HAP-1 (cell line): Measurements from ENCODE around the gene HOXC9.

ENCODE experiments used
- DNase-seq, 2 experiments: peaks; one replicate each; pipeline ENCODE4 v3.0.0-alpha.2; 2016 to 2020; ENCODE audit warnings: low spot score in 2 of 2
- H3K27me3 ChIP-seq: fragments of 250-450 bp; sonication (Bioruptor Pico); 2 replicates; pipeline ENCODE4 v1.5.1; 2020; ENCODE audit warnings: low read depth, mild to moderate bottlenecking, moderate library complexity
- H3K36me3 ChIP-seq: fragments of 250-450 bp; sonication (Bioruptor Pico); replicated peaks from 2 replicates; pipeline ENCODE4 v1.5.1; 2020; ENCODE audit warnings: mild to moderate bottlenecking
- H3K4me1 ChIP-seq: fragments of 250-450 bp; sonication (Bioruptor Pico); 2 replicates; pipeline ENCODE4 v1.5.1; 2020; ENCODE audit warnings: mild to moderate bottlenecking
- H3K4me3 ChIP-seq: fragments of 250-450 bp; sonication (Bioruptor Pico); 2 replicates; pipeline ENCODE4 v1.5.1; 2020; ENCODE audit warnings: mild to moderate bottlenecking, moderate library complexity
- H3K9me3 ChIP-seq: fragments of 250-450 bp; sonication (Bioruptor Pico); 2 replicates; pipeline ENCODE4 v1.5.1; 2020; ENCODE audit warnings: mild to moderate bottlenecking, moderate library complexity
- in situ Hi-C: fragments of 300-500 bp; cut with MboI; formaldehyde crosslinking; loops from 3 replicates; pipeline ENCODE4 v1.14.3; 2020; ENCODE audit warnings: low sequenced_read_pairs, inconsistent platforms, mixed read lengths

The HOXC9 gene

DNA sequence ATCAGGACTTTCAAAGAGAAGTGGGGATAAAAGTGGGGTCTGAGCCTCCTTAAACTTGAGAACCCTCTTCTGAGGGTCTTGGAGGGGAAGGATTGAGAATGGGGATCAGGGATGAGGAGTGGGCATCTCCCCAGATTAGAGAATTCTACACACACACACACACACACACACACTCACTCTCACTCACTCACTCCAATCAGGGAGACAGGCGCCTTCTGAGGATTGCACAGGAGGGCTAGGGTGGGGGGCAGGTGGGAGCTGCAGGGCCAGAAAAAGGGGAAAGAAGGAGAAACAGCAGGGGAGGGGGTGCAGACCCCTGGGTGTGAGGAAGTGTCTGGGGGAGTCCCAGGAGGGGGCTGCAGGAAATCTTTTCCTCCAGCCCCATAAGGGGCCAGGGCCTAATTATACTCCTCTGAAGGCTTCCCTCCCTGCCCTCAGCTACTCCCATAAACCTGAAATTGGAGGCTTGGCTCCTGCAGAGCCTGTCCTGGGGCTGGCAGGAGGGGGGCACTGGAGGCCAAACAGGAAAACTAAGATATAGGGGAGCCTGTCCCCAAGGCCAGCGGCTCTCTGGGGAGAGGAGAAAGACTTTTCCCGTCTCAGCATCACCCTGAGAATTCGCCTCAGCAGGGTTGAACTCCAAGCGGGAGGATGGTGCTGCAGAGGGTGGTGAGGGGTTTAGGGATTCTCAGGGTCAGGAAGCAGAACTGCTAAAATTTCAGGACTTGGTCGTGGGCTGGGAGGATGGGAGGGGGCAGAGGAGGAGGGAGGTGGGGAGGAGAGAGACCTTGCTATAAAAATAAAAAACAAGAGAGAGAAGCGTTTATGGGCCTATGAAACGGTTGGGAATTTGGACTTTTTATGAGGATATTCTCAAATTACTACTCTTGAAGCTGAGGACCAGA, 1.6 kb downstream of the HOXC9 start:
- H3K9me3 ChIP-seq: no peaks in the 10 kb centered on the region
- peaks cover 7% of the 10 kb centered on the region for H3K4me1 ChIP-seq
- H3K27me3 ChIP-seq: peaks cover 17% of the 10 kb centered on the region
- no peaks in the 10 kb centered on the region for H3K36me3 ChIP-seq
- no peak for DNase-seq
- in situ Hi-C loops: no loop called here
- no peak overlapping the region for H3K4me3 ChIP-seq

DNA sequence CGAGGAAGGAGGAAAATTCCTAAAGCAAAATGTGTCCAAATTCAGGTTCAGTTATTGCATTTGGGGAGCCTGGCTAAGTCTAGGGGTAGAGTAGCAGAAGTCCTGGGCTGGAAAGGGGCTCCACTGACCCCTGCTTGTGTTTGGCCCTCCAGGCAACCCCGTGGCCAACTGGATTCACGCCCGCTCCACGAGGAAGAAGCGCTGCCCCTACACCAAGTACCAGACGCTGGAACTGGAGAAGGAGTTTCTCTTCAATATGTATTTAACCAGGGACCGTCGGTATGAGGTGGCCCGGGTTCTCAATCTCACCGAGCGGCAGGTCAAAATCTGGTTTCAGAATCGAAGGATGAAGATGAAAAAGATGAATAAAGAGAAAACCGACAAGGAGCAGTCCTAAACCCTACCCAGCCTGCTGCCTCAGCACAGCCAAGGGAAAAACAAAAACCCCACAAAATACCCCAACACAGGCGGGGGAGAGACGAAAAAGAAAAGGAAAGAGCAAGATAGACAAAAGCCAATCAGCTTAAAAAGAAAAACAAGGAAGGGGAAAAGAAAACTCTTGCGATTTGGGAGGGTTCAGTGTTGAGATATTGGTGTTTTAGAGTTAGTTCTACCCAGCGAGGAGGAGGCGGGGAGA, 2.4 kb downstream of the HOXC9 start:
- in situ Hi-C loops: no loop called here
- DNase-seq: no peak
- Histone ChIP-seq H3K36me3 (no peaks in the 10 kb centered on the region), H3K9me3 (no peaks in the 10 kb centered on the region), H3K4me1 (peaks cover 7% of the 10 kb centered on the region), H3K27me3 (peaks cover 17% of the 10 kb centered on the region), H3K4me3 (no peak overlapping the region)

DNA sequence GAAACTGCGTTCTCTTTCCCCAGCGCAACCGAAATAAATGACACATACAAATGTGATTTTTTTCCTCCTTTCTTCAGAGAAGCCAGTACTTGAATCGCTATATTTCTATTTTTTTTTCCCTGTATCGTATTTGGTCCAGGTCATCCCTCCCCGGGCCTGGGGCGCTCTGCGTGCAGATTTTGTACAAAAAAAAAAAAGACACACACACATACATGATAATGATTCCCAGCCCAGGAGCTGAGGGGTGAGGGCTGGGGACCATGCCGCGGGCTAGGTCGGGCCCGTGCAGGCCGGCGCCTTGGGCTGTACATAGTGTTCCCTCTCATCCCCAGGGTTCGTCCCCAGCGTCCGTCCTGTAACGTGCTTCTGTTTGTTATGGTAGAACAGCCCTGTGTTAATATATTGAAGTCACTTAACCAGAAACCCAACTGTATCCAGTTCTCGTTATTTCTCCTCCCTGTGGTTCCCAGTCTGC, 3.0 kb downstream of the HOXC9 start:
- Histone ChIP-seq H3K4me3 (no peak overlapping the region), H3K36me3 (no peaks in the 10 kb centered on the region), H3K9me3 (no peaks in the 10 kb centered on the region), H3K4me1 (peaks cover 7% of the 10 kb centered on the region), H3K27me3 (peaks cover 17% of the 10 kb centered on the region)
- in situ Hi-C loops: no loop called here
- DNase-seq: no peak

DNA sequence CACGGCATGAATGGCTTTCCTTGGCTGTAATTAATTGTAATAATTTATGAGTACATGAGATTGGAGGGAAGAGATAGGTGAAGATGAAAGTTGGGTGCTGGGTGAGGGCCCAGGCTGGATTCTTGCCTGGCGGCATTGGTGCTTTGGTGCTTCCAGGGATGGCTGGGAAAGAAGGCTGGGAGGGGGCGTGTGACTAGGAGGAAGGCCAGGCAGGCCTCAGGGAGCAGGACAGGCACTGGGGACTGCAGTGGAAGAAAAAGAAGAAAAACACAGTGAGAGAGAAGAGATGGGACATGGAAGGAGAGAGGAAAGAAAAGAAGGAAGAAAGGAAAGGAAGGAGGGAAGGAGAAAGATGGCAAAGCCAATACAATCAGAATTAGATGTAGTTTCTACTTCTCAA, 3.7 kb downstream of the HOXC9 start:
- Histone ChIP-seq H3K27me3 (peaks cover 12% of the 10 kb centered on the region), H3K4me3 (no peak overlapping the region), H3K36me3 (no peaks in the 10 kb centered on the region), H3K9me3 (no peaks in the 10 kb centered on the region), H3K4me1 (peaks cover 7% of the 10 kb centered on the region)
- no peak for DNase-seq
- in situ Hi-C loops: no loop called here

DNA sequence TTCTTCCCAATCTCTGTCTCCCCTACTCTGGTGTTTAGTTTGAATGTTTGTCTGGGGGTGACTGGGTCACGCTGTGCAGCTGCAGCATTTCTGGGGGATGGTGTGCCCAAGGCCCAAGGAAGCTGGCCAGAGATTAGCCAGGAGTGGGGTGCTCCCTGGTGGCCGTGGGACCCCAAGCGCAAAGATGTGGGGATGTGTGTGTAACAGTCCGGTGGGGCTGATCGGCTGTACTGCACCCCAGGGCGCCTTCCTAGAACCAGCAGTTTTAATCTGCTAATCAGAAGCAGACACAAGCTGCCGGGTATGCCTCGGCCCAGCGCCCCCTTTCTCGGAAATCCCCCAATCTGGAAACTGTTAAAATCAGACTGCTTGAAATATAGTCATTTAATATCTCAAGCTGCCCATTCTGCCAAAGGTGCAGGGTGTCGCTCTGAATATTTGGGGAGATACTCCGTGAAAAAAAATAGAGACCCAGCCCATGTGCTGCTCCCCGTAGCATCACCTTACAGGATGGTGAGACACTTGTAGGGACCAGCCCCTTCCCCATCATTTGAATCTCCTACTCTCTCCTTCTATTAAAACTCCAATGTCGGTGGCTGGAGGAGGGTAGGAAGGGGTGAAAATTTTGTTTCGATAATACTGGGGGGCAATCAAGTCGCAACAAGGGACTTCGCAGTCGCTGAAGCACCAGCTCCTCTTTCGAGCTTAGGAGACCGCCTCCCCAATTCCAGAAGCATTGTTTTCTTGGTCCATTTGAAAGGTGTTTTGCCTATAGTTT, 4.3 kb downstream of the HOXC9 start:
- in situ Hi-C loops: no loop called here
- H3K4me3 ChIP-seq: no peak overlapping the region
- DNase-seq: no peak

DNA sequence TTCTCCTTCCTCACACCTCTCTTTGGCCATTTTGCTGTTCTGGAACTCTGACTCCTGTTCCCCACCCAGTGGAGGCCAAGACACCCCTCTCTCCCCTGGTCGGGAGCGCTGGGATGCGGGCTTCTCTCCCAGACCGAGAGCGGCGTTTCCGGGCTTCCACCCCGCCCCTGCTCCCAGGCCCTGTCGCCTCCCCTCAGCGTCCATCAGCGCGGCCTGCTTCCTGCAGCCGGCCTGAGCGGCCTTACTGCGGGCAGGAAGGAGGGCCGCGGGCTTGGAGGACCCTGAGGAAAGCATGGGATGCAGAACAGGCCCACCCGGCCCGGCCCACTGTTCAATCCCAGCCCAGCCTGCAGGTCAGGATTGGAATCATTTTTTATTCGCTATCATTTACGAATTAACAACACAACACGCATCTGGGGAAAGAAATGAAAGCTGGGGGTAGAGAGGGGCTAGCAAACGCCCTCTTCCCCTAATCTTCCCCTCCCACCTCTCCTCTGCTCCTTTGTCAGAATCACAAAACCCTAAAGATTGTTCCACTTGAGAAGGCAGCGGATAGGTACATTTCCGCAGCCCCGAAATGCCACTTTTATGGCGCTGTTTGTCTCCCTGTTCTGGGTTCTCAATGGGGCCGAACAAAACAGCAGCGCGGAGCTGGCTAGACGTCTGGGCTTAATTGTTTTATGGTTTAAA, 5.0 kb downstream of the HOXC9 start:
- no peak for DNase-seq
- H3K4me1 ChIP-seq: peaks cover 13% of the 10 kb centered on the region
- H3K4me3 ChIP-seq: no peak overlapping the region
- peaks cover 8% of the 10 kb centered on the region for H3K27me3 ChIP-seq
- no peaks in the 10 kb centered on the region for H3K9me3 ChIP-seq
- H3K36me3 ChIP-seq: no peaks in the 10 kb centered on the region
- in situ Hi-C loops: loop anchor here (5.0 kb wide), 1 partner anchor 197 kb away; no protein-coding TSS in a partner anchor

More for the DNA sequence above, 4.3 kb downstream of the HOXC9 start:
- H3K27me3 ChIP-seq: peaks cover 12% of the 10 kb centered on the region
- peaks cover 8% of the 10 kb centered on the region for H3K4me1 ChIP-seq
- H3K9me3 ChIP-seq: no peaks in the 10 kb centered on the region
- H3K36me3 ChIP-seq: no peaks in the 10 kb centered on the region

DNA sequence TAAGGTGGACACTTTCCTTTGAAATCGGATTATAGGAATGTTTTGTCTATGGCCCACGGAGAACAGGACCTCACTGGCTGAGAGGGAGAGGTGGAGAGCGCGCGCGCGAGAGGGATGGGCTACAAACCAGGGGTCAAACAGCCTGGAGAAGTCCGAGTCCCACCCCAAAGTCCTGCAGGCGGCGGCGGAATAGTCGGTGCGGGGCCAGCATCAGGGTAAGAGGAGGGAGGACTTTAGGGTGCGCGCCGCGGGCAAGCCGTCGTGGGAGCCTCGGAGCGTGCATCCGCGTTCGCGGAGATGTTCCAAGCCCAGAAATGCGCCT, 5.5 kb downstream of the HOXC9 start:
- H3K4me1 ChIP-seq: peaks cover 16% of the 10 kb centered on the region
- H3K9me3 ChIP-seq: no peaks in the 10 kb centered on the region
- H3K27me3 ChIP-seq: peaks cover 5% of the 10 kb centered on the region; the same call in 1 of the 2 replicates
- in situ Hi-C loops: loop anchor here (5.0 kb wide), 1 partner anchor 197 kb away; no protein-coding TSS in a partner anchor
- peak in 1 of 2 experiments; percentile 50 for DNase-seq
- peak overlapping the region; percentile 6 for H3K4me3 ChIP-seq
- no peaks in the 10 kb centered on the region for H3K36me3 ChIP-seq

DNA sequence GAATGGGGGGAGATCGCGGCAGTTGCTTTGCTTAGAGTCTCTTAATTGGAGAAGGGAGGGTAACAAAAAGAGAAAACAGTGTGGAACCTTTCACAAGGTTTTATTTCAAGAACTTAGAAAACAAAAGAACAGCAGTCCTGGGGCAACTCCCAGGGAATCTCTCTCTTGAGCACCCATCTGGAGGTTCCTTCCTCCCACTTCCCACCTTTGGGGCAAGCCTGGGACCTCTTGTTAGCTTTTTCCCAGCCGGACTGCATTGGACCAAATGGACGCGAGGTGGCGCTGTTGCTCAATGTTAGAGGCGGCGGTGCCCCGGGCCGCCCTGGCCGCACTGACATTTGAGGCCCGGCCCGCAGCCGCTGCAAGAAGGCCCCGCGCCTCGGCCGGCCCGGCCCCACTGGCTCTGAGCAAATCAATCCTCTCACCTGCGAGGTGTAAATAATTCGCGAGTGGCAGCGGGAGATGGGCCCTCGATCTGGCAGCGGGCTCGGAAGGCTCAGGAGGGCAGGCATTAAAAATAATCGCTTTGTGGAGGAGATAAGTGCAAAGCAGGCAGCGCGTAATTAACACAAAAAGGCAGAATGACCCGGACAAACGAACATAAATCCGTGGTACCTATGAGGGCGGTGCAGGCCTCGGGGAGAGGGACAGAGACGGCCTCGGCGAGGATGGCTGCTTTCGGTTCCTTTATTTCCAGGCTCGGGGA, 6.0 kb downstream of the HOXC9 start:
- Histone ChIP-seq H3K27me3 (peaks cover 2% of the 10 kb centered on the region; the same call in 1 of the 2 replicates), H3K4me1 (peaks cover 16% of the 10 kb centered on the region), H3K4me3 (peak overlapping the region; percentile 6), H3K9me3 (no peaks in the 10 kb centered on the region), H3K36me3 (no peaks in the 10 kb centered on the region)
- in situ Hi-C loops: loop anchor here (5.0 kb wide), 1 partner anchor 196 kb away; no protein-coding TSS in a partner anchor
- peak; percentile 72 to 94 for DNase-seq

DNA sequence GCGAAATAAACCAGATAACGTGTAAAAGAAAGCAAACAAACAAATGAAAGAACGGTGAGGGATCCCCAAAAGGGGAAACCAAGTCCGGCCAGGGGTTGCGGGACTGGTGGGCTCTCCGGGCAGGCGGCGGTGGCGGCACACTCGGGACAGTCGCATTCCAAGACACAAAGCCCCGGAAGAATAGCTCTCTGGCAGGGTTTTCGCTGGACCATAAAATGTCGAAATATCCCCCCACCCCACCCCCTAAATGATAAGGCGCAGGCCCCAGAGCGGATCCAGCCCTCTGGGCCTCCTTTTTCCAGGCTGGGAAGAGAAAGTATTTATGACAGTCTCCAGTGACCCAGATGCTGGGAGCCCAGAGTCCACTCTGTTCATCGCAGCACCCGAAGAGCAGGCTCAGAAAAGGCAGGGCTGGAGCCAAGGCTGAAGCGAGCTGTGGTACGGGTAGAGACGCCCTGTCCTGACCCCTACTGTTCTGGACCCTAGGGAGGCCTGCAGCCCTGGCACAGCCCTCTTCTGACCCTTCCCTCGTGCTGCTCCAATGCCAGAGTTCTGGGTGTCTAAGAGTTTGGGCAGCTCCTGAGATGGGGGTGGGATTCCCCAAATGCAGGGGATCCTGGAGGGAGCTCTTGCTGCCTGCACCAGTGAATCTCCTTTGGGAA, 6.7 kb downstream of the HOXC9 start:
- in situ Hi-C loops: loop anchor here (5.0 kb wide), 1 partner anchor 196 kb away; no protein-coding TSS in a partner anchor
- no peak for DNase-seq
- Histone ChIP-seq H3K36me3 (no peaks in the 10 kb centered on the region), H3K9me3 (no peaks in the 10 kb centered on the region), H3K4me3 (no peak overlapping the region), H3K27me3 (no peaks in the 10 kb centered on the region), H3K4me1 (peaks cover 21% of the 10 kb centered on the region)

DNA sequence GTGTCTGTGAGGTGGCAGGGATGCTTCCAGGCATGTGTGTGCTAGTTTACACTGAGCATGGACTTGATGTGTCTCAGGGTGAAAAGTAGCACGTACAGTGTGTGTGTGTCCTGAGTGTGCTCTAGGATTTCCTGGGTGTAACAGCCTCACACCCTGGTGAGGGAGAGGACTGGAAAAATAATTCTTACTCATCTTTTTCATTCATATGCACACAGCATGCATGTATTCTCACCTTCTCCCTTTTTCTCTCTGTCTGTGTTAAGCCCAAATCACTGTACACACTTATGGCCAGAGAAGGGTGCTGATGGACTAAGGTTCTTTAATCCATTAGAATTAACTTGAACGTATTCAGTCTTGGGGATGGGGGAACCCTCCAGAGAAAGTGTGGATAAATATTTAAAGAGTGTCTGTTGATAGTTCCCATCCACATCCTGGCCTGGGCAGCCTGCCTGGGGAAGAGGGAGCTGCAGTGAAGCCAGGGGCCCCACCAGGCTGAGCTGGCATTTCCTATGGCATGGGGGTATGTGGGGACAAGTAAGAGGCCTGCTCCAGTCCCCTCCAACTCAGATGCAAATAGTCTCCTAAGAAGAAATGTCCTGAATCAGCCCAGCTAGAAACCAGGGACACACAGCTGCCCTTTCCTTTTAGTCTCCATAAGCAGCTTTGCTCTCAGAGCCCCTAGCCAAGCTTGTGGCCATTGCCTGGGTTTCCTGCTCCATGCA, 7.7 kb downstream of the HOXC9 start:
- H3K27me3 ChIP-seq: no peaks in the 10 kb centered on the region
- in situ Hi-C loops: loop anchor here (5.0 kb wide), 1 partner anchor 195 kb away; no protein-coding TSS in a partner anchor

DNA sequence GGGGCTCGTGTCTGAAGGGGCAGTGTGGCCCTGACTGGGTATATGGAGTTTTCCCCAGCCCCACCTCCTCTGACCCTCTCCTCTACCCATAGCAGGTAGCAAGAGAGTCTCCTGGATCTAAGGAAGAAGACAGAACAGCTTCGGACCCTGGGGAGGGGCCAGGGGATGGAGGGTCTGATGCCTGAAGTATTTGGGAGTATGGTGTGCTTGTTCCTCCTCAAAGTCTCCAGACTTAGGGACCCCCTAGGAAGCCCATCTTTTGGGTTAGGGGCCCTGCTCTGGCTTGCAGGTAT, 8.2 kb downstream of the HOXC9 start:
- no peak for DNase-seq
- Histone ChIP-seq H3K4me1 (peaks cover 21% of the 10 kb centered on the region), H3K36me3 (no peaks in the 10 kb centered on the region), H3K9me3 (no peaks in the 10 kb centered on the region), H3K4me3 (no peak overlapping the region), H3K27me3 (no peaks in the 10 kb centered on the region)
- in situ Hi-C loops: loop anchor here (5.0 kb wide), 1 partner anchor 194 kb away; no protein-coding TSS in a partner anchor

More for the DNA sequence above, 7.7 kb downstream of the HOXC9 start:
- no peak for DNase-seq
- no peaks in the 10 kb centered on the region for H3K36me3 ChIP-seq
- H3K9me3 ChIP-seq: no peaks in the 10 kb centered on the region
- no peak overlapping the region for H3K4me3 ChIP-seq
- H3K4me1 ChIP-seq: peaks cover 21% of the 10 kb centered on the region
